Osteoblast (primary cell): ENCODE results near the gene LARP4B. TPM values are rescaled to one million over a fixed set of nuclear protein-coding genes. Genes with fewer than 3 reads are reported as not detected.

Source experiments
- DNase-seq: peaks from one replicate; pipeline ENCODE4 v3.0.0; 2011; ENCODE audit warnings: low spot score, mixed read lengths; ENCODE audit not compliant: insufficient read length; ENCODE audit errors: missing footprints
- H2AFZ ChIP-seq: 2 replicates; pipeline ENCODE4 v1.6.0; 2011; ENCODE audit warnings: mild to moderate bottlenecking, low read length
- H3K27ac ChIP-seq: 2 replicates; pipeline ENCODE4 v1.5.1; 2011; ENCODE audit warnings: mild to moderate bottlenecking, low read depth, low read length, moderate library complexity
- H3K27me3 ChIP-seq: 2 replicates; pipeline ENCODE4 v1.6.0; 2012; ENCODE audit warnings: mild to moderate bottlenecking, control low read depth, inconsistent platforms, low read length, moderate library complexity; ENCODE audit not compliant: insufficient read depth
- H3K36me3 ChIP-seq: 2 replicates; pipeline ENCODE4 v1.5.1; 2011; ENCODE audit warnings: mild to moderate bottlenecking, low read length, control low read depth, moderate library complexity; ENCODE audit not compliant: insufficient read depth
- H3K4me1 ChIP-seq: 2 replicates; pipeline ENCODE4 v1.5.1; 2011; ENCODE audit warnings: mild to moderate bottlenecking, low read length, control low read depth, moderate library complexity; ENCODE audit not compliant: insufficient read depth
- H3K4me2 ChIP-seq: 2 replicates; pipeline ENCODE4 v1.6.0; 2011; ENCODE audit warnings: mild to moderate bottlenecking, low read length; ENCODE audit not compliant: insufficient read depth
- H3K4me3 ChIP-seq: fragments of 200-600 bp; sonication (generic); 3 replicates; pipeline ENCODE4 v1.5.1; 2012; ENCODE audit warnings: mild to moderate bottlenecking, low read length, inconsistent platforms; ENCODE audit not compliant: insufficient read depth
- H3K79me2 ChIP-seq: 2 replicates; pipeline ENCODE4 v1.6.0; 2012; ENCODE audit warnings: mild to moderate bottlenecking, low read length, control low read depth, inconsistent platforms; ENCODE audit not compliant: insufficient read depth
- H3K9me3 ChIP-seq: 2 replicates; pipeline ENCODE4 v1.5.1; 2011; ENCODE audit warnings: low read depth, low read length, control low read depth
- H4K20me1 ChIP-seq: 2 replicates; pipeline ENCODE4 v1.6.0; 2012; ENCODE audit warnings: mild to moderate bottlenecking, low read length, control low read depth; ENCODE audit not compliant: insufficient read depth
- total RNA-seq: library from RNA; depleted of rRNA; stranded (reverse); fragments of >200 nt; gene quantifications from 2 replicates; pipeline ENCODE4 v1.2.3, GENCODE V29; 2012
- TF ChIP-seq, protein P1 (sequence below): IDR thresholded peaks from 2 replicates; pipeline ENCODE4 v1.5.1; 2011; ENCODE audit warnings: mild to moderate bottlenecking, low read depth, low read length, moderate library complexity; ENCODE audit errors: extremely low read depth

The LARP4B gene
- total RNA-seq, 1 donor, result 46.0 TPM

DNA sequence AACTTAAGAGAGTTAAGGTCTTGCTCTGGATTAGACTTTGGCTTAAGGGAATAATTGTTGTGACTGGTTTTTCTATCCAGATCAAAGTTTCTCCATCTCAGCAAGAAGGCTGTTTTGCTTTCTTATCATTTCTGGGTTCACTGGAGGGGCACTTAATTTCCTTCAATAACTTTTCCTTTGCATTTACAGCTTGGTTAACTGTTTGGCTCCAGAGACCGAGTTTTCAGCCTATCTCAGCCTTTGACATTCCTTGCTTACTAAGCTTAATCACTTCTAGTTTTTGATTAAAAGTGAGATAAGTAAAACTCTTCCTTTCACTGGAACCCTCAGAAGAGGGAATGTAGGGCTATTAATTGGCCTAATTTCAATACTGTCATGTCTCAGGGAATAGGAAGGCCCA lies 76.4 kb downstream of the LARP4B start:
- H3K36me3 ChIP-seq, result peaks cover 20% of the 10 kb centered on the region
- no peak overlapping the region for H3K27ac ChIP-seq
- H3K4me2 ChIP-seq, result no peak overlapping the region
- no peak overlapping the region for H3K4me3 ChIP-seq
- no peaks in the 10 kb centered on the region for H3K9me3 ChIP-seq
- no peak overlapping the region for H2AFZ ChIP-seq
- no peak for DNase-seq
- H3K27me3 ChIP-seq, result no peaks in the 10 kb centered on the region
- peaks cover 94% of the 10 kb centered on the region for H3K79me2 ChIP-seq
- no peaks in the 10 kb centered on the region for H3K4me1 ChIP-seq
- TF ChIP-seq, protein P1, sequence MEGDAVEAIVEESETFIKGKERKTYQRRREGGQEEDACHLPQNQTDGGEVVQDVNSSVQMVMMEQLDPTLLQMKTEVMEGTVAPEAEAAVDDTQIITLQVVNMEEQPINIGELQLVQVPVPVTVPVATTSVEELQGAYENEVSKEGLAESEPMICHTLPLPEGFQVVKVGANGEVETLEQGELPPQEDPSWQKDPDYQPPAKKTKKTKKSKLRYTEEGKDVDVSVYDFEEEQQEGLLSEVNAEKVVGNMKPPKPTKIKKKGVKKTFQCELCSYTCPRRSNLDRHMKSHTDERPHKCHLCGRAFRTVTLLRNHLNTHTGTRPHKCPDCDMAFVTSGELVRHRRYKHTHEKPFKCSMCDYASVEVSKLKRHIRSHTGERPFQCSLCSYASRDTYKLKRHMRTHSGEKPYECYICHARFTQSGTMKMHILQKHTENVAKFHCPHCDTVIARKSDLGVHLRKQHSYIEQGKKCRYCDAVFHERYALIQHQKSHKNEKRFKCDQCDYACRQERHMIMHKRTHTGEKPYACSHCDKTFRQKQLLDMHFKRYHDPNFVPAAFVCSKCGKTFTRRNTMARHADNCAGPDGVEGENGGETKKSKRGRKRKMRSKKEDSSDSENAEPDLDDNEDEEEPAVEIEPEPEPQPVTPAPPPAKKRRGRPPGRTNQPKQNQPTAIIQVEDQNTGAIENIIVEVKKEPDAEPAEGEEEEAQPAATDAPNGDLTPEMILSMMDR, result no peak
- H4K20me1 ChIP-seq, result peaks cover 6% of the 10 kb centered on the region

DNA sequence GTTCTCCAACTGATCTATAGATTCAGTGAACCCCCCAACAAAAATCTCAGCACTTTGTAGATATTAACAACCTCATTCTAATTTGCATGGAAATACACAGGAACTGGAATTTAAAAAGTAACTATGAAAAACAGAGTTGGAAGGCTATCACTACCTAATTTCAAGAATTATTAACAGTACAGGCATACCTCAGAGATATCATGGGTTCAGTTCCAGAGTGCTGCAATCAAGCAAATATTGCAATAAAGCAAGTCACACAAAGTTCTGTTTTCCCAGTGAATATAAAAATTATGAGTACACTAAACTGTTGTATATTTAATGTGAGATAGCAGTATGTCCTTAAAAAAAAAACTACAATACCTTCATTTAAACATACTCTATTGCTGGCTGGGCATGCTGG lies 78.5 kb downstream of the LARP4B start:
- H3K9me3 ChIP-seq, result no peaks in the 10 kb centered on the region
- no peak for DNase-seq
- TF ChIP-seq, protein P1, result no peak
- H4K20me1 ChIP-seq, result peaks cover 6% of the 10 kb centered on the region
- no peak overlapping the region for H3K4me3 ChIP-seq
- no peak overlapping the region for H3K4me2 ChIP-seq
- peaks cover 15% of the 10 kb centered on the region for H3K36me3 ChIP-seq
- H3K27ac ChIP-seq, result no peak overlapping the region
- no peaks in the 10 kb centered on the region for H3K27me3 ChIP-seq
- H3K79me2 ChIP-seq, result peaks cover 96% of the 10 kb centered on the region
- H3K4me1 ChIP-seq, result no peaks in the 10 kb centered on the region
- H2AFZ ChIP-seq, result no peak overlapping the region

DNA sequence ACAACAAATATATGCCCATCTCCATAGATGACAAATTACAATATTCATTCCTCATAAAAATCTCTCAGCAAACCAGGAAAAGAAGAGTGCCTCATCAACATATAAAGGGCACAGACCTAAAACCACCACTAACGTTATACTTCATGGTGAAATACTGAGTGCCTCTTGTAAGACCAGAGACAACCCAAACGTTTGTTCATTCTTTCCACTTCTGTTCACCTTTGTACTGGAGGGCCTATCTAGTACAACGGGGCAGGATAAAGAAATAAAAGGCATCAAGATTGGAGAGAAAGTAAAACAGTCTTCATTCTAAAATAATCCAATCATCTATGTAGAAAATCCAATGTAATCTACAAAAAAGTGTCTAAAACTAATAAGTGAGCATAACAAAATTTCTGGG lies 79.1 kb downstream of the LARP4B start:
- Histone ChIP-seq H3K36me3 (peaks cover 15% of the 10 kb centered on the region), H2AFZ (no peak overlapping the region), H3K4me2 (no peak overlapping the region), H3K4me3 (no peak overlapping the region), H3K27ac (no peak overlapping the region), H4K20me1 (peaks cover 5% of the 10 kb centered on the region), H3K9me3 (no peaks in the 10 kb centered on the region), H3K79me2 (peaks cover 96% of the 10 kb centered on the region), H3K27me3 (no peaks in the 10 kb centered on the region), H3K4me1 (no peaks in the 10 kb centered on the region)
- no peak for DNase-seq
- TF ChIP-seq, protein P1, result no peak

DNA sequence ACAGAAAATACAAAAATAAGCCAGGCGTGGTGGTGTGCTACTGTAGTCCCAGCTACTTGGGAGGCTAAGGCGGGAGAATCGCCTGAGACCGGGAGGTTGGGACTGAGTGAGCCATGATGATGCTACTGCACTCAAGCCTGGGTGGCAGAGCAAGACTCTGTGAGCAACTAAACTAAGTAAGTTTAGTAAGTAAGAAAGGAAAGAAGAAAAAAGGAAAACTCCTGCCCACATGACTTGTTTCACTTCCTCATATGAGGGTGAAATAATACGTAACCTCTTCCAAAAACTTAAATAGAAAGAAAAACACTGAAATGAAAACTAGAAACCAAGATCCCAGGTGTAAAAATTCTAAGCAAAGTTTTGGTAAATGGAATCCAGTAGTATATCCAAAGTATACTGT lies 79.6 kb downstream of the LARP4B start:
- Histone ChIP-seq H3K9me3 (no peaks in the 10 kb centered on the region), H3K4me2 (no peak overlapping the region), H3K27me3 (no peaks in the 10 kb centered on the region), H2AFZ (no peak overlapping the region), H4K20me1 (peaks cover under 1% of the 10 kb centered on the region), H3K27ac (no peak overlapping the region), H3K4me1 (no peaks in the 10 kb centered on the region), H3K4me3 (no peak overlapping the region), H3K79me2 (peaks cover 96% of the 10 kb centered on the region), H3K36me3 (peaks cover 15% of the 10 kb centered on the region)
- TF ChIP-seq, protein P1, result no peak
- no peak for DNase-seq
